GM18511 (cell line): ENCODE results near the gene MAP3K4.

Experiments
- ATAC-seq: cut with Tn5 transposase; IDR thresholded peaks from one replicate; pipeline ENCODE4 v1.9.1; 2021; ENCODE audit warnings: mild to moderate bottlenecking, moderate library complexity; ENCODE audit not compliant: unreplicated experiment

The MAP3K4 gene

DNA sequence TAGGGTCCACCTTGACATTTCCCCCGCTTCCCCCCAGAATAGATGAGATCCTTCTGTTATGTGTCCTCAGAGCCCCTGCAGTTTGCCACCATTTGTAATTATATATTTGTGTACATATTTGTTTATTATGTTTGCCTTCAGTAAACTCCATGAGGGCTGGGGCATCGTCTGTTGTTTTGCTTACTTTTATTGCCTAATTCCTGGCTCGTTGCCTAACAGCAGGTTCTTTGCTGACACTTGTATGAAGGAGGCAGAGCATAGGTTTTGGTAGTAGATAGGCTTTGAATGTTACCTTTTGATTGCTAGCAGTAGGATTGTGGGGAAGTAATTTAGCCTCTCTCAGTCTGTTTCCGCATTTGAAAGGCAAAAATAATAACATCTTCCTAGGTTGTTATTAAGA lies 9.9 kb downstream of the MAP3K4 start:
- ATAC-seq, result no peak

DNA sequence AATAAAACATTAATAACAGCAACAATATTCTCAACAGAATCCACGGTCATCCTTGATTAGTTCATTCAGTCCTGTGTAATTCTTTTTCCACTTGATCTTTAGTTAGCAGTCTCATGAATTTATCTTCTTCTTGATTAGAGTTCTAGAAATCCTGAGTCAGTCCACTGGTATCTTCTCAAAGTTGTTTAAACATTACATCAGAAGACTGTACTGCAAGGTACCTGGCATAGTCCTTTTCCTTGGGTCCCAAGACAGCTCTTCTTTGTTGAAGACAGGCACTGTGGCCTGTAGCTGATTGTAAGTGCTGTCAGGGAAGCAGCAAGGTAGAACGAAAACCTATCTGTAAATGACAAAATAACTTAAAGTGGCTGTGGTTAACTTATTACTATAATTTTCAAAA lies 11.8 kb downstream of the MAP3K4 start:
- no peak for ATAC-seq

DNA sequence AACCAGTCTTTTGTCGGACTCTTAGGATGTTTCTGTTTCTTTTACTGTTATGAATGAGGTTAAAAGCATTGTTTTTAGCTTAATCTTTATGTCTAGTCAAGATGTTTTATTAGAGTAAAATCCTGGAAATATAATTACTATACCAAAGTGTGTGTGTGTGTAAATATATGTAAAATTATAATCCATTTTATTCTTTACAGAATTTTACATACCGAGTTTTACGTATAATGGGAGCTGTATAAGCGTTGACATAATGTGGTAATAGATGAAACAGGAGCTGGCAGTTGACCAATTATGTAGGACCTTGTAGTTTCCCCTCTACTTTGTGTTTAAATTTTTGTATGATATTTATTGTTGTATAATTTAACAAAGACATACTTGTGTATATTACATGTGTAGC lies 16.7 kb downstream of the MAP3K4 start:
- ATAC-seq, result no peak

DNA sequence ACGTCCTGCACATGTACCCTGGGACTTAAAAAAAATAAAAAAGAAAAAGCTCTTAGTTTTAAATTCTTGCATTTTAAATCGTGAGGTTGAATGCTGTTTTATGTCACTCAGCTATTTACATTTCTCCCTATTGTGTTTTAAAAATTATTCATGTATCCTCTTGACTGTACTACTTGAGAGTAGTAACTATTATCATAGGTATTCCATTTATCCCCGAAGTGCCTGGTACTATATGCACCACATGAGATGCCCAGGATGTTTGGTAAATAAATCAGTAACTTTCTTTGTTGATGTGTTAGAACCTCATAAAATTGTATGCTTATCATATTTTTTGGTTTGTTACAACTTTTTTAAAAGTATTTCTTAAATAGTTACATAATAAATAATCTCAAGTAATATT lies 18.4 kb downstream of the MAP3K4 start:
- no peak for ATAC-seq

DNA sequence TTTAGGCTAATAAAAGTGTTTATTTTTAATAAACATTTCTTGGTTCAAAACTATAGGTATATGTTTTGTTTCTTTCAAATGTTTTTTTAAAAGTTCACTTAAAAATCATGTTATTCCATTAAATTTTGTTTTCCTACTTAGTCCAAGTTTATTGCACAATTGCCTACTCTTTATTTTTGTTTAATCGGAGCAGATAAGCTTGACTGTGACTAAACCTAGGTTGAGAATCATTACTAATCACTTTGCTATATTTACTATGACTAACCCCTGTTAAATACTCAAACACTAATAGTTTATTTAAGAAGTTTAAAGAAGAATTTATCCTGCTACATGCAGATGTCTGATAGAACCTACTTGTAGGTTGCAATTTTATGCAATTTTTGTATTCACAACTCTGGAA lies 18.8 kb downstream of the MAP3K4 start:
- ATAC-seq, result no peak

DNA sequence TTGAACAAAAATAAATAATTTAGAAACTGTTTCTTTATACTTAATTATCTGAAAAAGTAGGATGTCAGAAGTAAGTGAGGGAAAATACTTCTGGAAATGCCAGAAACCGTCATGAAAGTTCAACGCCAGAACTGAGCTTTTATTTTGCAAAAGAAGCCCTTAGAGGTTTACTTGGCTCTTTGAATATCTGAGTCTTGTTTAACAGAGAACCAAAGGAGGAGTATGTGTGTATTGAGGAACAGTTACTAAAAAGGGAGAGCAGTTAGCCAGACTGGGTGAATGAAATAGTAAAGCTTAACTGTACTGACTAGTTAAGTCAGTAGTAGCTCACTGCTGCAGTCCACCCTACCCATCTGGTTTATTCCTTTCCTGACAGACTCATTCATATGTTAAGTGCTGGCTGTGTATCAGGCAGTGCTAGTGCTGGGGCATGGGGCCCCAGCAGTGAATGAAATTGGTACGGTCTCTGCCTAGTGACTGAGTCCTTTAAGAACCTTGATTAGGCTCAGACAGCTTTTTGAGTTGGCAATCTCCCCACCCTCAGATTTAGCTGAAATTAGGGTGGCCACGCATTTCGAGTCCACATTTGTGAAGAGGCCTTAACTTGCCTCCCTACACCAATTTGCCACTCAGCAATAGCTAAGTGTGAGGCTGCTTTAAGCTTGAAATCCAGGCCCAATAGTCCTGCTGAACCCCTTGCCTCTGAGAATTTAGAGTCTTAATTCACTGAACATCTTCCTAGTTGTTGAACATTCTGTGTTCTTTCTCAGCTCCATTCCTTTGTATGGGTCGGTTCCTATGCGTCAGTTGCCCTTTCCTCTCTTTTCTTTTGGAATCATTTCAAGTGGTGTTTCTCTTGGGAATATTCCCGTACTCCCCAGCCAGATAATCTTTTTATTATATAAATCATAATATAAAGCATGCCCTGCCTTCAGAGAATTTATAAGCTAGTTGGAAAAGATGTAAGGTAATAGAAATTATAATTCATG lies 20.2 kb downstream of the MAP3K4 start:
- ATAC-seq, result no peak

DNA sequence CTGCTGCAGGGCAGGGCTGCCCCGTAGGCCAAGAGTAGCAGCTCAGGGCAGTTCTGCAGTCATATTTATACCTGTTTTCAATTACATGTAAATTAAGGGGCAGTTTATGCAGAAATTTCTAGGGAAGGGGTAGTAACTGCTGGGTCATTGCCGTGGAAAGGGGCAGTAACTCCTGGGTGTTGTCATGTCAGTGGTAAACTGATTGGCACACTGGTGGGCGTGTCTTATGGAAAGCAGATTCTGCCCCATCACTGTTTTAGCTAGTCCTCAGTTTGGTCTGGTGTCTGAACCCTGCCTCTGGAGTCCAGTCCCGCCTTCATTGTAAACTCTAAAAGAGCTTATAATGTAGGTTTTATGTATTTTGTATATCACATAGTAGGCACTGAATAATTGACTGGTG lies 22.1 kb downstream of the MAP3K4 start:
- no peak for ATAC-seq

DNA sequence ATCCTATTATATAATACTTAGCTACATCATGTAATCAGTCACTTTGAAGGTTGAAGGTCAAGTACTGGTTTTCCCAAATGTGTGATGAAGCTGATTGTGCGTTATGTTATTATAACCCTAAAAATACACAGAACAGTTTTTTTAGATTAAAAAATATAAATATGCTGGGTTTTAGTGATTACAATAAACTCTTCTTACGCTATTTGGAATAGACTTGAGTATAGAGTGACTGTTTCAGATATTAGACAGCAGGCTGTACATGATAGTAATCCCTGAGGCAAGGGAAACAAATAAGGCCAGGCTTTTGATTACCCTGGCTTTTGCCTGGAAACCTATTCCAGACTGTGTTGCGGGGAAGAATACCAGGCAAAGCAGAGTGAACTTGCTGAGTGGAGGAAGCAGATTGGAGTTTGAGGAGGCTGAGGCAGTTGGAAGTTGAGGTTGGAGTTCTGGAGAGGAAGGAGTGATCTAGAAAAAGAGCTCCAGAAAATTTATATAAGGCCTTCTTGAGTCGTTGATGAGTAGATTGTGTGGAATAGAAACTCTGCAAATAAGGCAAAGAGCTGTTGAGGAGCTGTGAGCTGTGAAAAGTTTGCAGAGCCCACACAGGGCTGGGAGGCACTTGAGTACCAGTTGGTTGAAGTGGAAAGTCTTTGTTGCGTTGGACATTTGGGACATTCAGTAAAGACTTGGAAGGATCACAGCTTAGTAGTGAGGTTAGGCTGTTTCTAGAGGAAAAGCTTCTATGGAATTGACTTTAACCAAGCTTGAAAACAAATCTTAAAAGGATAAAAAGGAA lies 26.4 kb downstream of the MAP3K4 start:
- ATAC-seq, result no peak

DNA sequence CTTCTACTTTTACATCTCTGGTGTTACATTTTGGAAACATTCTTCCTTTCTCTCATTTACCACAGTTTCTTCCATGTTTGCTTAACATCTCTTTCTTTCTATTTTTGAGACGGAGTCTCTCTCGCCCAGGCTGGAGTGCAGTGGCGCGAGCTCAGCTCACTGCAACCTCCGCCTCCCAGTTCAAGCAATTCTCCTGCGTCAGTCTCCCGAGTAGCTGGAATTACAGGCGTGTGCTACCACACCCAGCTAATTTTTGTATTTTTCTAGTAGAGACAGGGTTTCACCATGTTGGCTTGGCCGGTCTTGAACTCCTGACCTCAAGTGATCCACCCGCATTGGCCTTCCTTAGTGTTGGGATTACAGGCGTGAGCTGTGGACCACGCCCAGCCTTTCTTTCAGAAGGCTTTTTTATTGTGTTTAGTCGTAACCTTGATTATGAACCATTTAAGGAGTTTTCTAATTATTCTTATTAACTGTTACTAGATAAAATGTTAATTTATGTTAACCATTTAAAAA lies 27.8 kb downstream of the MAP3K4 start:
- no peak for ATAC-seq

DNA sequence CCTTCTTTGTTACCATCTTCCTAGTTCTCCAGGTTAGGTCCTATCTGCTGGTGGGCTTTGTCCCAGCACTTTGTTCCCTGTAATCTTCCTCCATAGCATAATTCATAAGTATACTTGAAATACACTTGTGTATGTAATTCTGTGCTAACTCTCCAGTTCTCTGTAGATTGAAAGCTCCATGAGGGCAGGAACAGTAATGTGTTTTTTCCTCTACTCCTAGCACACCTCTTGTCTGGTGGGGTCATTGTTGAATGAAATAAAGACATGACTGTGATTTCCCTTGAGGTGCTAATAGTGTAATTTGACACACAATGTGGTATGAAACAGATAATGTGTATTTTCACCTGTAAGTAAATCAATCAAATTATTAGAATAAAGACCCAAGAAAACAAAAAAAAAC lies 30.0 kb downstream of the MAP3K4 start:
- no peak for ATAC-seq

DNA sequence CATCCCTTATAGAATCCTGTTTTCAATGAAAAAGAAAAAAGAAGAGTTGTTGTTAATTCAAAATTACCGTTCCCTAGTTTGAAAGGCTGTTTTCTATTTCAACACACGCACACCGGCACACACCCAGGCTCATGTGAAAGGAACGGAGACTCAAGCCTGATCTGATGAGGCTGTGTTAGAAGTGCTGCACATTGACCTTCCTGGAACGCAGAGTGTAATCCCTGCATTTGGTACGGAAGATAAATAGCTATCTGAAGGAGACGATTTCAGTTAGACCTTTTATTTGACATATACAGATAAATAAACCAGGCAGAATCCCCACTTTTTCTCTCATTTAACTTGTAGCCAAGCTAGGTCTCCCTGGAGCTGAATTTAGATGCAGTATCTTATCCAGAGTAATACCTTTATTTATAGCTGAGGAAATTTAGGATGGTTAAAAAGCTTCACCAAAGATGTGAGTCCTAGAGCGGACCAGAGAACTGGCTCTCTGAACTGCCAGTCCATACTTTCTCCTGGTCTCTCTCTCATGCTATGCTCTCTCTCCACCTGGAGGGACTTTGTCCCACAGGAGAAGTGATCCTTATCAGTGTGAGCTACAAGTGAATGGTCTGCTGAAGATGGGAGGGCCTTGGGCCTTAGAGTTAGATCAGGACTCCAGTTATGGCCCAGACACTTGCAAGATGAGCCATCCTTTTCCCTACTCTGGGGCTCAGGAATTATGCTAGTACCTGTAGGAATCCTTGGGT lies 30.6 kb downstream of the MAP3K4 start:
- ATAC-seq, result no peak

DNA sequence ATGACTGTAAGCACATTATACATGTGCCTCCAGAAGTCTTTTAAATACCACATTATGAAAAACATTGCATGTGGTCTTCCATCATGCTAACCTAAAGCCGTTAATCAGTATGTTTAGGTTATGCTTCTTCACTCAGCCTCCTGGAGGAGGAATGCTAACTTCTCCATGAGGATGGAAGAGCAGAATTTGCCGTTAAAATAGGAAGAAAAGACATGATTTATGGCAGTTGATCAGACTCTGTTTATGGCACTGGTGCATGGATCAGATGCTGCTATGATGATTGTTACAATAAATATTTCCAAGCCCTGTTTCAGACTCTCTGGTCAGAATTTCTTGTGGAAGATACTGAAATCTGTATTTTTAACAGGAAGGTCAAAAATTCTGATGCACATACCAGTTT lies 31.7 kb downstream of the MAP3K4 start:
- ATAC-seq, result no peak

DNA sequence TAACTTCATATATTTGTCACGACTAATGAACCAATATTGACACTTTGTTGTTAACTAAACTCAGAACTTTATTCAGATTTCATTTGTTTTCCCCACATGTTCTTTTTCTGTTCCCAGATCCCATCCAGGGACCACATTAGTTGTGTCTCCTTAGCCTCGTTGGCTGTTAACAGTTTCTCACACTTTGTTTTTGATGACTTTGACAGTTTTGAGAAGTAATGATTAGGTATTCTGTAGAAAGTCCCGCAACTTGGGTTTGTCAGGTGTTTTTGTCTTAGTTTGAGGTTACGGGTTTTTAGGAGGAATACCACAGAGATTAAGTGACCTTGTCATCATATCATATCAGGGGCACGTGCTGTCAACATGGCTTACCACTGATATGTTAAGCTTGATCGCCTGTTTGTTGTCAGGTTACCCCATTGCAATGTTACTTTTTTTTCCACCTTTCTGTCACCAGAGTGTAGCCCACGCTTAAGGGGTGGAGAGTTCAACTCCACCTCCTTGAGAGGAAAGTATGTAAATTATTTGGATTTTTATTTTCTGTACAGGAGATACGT lies 32.9 kb downstream of the MAP3K4 start:
- no peak for ATAC-seq

DNA sequence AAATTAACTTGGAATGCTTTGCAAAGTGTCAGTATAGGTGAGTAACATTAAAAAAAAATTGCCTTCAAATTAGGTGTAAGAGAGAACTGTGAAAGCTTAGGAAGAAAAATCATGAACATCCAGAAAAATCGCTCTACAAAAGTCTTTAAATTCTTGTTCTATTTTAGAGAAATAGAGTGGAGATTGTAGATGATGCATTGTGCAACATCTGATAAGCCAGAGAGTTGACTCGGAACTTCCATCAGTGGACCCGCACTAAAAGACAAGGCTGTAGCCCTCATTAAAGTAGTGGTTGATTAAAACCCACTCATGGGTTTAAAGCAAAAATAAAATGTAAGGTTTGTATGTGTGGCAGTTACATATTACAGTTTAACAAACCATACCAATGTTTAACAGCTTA lies 35.8 kb downstream of the MAP3K4 start:
- no peak for ATAC-seq

DNA sequence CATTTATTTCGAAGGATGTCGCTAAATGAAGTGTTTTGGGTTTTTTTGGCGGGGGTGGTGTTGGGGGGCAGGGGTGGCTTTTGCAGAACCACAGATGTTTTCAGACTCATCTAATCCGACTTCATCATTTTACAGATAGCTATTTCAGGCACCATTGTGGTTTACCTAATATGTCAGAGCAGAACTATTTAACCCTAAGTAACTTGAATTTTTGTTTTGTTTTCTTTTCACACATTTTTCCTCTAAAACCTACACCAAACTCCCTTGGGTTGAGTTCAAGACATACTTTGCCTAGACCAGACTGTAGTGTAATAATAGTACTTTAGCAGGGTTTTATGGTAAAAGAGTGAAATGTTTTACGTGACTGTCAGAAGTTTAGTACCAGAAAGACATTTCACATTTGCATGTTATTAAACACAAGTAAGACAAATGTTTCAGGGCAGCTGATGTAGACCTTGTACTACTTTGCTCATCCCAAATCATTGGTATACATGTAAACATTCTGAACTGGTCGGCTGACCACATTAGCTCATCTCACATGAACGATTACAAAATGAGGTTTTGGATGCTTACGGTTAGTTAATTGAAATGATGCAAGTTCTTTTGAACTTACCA lies 37.7 kb downstream of the MAP3K4 start:
- ATAC-seq, result peak; percentile 86

DNA sequence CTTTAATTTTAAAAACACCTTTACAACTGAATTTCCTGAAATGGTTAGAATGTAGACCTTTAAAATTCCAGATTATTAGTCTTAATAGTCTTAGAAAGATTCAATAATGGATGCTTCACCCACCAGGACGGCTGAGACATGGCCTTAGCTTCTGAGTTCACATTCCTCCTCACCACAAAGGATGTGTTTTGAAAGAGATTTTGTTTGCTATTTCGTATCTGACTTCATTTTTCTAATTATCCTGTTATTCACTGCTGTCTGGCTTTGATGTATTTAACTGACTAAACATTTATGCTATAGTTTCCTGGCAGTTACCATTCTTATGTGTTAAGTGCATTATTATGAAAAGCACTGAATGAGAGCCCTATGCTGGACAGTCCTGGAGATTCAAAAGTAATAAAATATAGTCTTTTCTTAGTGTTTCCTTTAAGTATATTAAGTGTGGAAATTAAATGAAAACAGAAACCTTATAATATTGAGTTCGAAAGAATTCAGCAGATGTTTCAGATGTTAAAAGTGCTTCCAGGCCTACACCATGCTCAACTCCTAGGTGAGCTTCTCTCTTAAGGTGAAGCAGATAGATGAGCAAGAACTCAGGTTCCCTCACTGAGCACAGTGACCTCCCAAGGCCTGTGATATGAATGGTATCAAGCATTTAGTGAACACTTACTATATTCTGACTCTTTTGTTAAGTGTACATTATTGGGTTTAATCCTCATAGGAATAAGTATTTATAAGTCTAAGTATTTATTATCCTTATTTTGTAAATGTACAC lies 40.3 kb downstream of the MAP3K4 start:
- no peak for ATAC-seq

DNA sequence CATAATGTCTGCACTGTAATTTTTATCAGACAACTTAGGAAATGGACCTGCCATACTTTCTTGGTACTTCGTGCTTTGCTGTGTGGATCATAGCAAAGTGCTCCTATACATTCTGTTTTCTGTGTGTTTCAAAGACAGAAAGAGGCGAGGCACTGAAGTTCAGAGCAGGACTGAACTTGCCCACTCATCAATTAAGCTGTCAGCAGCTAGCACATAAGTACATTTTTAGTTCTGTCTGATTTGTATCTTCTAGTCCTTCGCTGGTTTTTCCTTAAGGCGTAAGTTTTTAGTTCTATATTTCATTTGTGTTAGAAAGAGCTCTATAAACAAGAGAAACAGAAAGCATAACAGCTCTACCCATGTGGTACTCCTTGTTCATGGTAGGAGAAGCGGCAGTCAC lies 42.1 kb downstream of the MAP3K4 start:
- no peak for ATAC-seq

DNA sequence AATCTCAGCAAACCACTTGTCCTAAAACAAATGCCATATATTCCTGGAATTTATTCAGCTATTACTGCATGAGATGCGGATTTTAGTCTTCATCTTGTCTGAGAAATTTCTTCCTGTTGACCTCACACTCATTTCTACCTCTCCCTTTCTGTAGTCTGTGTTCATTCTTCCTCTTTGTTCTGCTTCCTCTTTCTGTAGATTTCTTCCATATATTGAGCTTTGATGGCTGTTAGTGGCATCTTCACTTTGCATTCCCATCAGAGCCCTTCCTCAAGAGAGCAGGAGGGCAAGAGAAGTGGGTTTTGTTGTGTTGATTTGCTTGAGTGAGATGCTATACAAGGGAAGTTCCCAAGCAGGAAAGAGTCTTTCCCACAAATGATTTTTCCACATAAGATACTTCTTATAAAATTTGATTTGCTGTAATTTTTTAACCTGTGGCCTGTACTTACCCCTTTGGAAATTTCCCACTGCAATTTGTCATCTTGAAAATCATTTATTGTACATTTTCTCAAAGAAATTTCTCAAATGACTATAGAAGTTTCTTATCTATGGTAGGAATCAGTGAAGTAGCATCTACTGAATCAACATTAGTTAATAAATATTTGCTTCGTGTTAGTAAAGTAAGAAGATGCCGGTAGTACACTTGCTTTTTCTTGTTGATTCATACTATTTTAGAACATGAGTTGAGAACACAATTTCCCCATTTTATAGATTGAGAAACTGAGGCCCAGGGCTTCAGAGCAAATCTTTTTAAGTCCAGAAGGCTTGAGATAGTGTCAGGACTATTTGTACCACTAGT lies 43.8 kb downstream of the MAP3K4 start:
- ATAC-seq, result peak; percentile 36

DNA sequence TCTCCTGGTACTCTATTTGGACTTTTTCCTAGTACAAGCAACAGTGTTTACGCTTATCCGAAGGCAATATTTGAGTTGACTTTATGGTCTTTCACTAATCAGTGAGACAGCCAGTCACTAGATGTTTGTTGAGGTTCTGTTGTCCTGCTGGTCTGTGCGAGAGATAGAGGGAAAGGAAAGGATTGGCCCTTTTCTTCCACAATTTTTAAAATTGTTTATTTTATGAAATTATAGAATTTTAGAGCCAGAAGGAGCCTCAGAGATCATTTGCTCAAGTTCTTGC lies 44.4 kb downstream of the MAP3K4 start:
- no peak for ATAC-seq
